HepG2 (cell line): ENCODE data around the gene BMERB1. TPM values are rescaled to one million over a fixed set of nuclear protein-coding genes. Genes with fewer than 3 reads are reported as not detected.
A peak's percentile ranks its signal among the peaks of the same experiment; 100 is the strongest.

Source experiments
- ATF4 ChIP-seq, 2 experiments: fragments of 450-650 bp in 1 of 2; sonication (generic) in 1 of 2; formaldehyde crosslinking; IDR thresholded peaks; 2 replicates each; pipeline versions ENCODE4 v1.5.0 to v1.8.0; 2020 to 2022; ENCODE audit warnings: mild to moderate bottlenecking in 1 of 2, missing genetic modification reagents in 1 of 2
- E2F2 ChIP-seq: sonication (generic); formaldehyde crosslinking; IDR thresholded peaks from 2 replicates; pipeline ENCODE4 v1.4.0; 2020; ENCODE audit warnings: missing genetic modification reagents, borderline replicate concordance
- FOSL2 ChIP-seq: sonication (generic); formaldehyde crosslinking; IDR thresholded peaks from 2 replicates; pipeline ENCODE4 v1.4.0; 2020; ENCODE audit warnings: missing genetic modification reagents
- IRX3 ChIP-seq: sonication (generic); formaldehyde crosslinking; IDR thresholded peaks from 2 replicates; pipeline ENCODE4 v1.8.1; 2023; ENCODE audit warnings: mild to moderate bottlenecking, low read depth, missing genetic modification reagents, borderline replicate concordance
- MAFG ChIP-seq: sonication (generic); formaldehyde crosslinking; IDR thresholded peaks from 2 replicates; pipeline ENCODE4 v1.5.1; 2020; ENCODE audit warnings: mild to moderate bottlenecking, missing genetic modification reagents
- NFKBIZ ChIP-seq: IDR thresholded peaks from 2 replicates; pipeline ENCODE4 v1.6.1; 2018; ENCODE audit warnings: missing genetic modification reagents, missing compliant biosample characterization
- ONECUT2 ChIP-seq: sonication (generic); formaldehyde crosslinking; IDR thresholded peaks from 2 replicates; pipeline ENCODE4 v1.4.0; 2020; ENCODE audit warnings: missing genetic modification reagents
- RAD51 ChIP-seq: fragments of 450-650 bp; IDR thresholded peaks from 2 replicates; pipeline ENCODE4 v1.6.1; 2016; ENCODE audit warnings: borderline replicate concordance
- REPIN1 ChIP-seq: sonication (generic); formaldehyde crosslinking; IDR thresholded peaks from 2 replicates; pipeline ENCODE4 v1.8.0; 2022; ENCODE audit warnings: missing genetic modification reagents, low read depth, mild to moderate bottlenecking, borderline replicate concordance
- TAF1 ChIP-seq: sonication (generic); formaldehyde crosslinking; IDR thresholded peaks from 2 replicates; pipeline ENCODE4 v1.4.0; 2020; ENCODE audit warnings: missing genetic modification reagents
- YY1 ChIP-seq: IDR thresholded peaks from 2 replicates; pipeline ENCODE4 v1.6.1; 2011; ENCODE audit warnings: low read length, low read depth, moderate library complexity, mild to moderate bottlenecking; ENCODE audit not compliant: insufficient read depth, insufficient replicate concordance
- ZIK1 ChIP-seq: sonication (generic); formaldehyde crosslinking; IDR thresholded peaks from 2 replicates; pipeline ENCODE4 v1.5.0; 2020; ENCODE audit warnings: mild to moderate bottlenecking, low read depth, missing genetic modification reagents, borderline replicate concordance
- ZNF234 ChIP-seq: sonication (generic); formaldehyde crosslinking; conservative IDR thresholded peaks from 2 replicates; pipeline ENCODE4 v1.5.1; 2020; ENCODE audit warnings: mild to moderate bottlenecking, missing genetic modification reagents
- polyA plus RNA-seq, 8 experiments: library from polyadenylated mRNA; depleted of rRNA in 3 of 8; stranded (reverse) in 7 of 8; unstranded in 1 of 8; fragments of >200 nt; fragmentation: Illumina TruSeq in 4 of 8; extraction: Trizol in 4 of 8; gene quantifications; 2 replicates each; pipeline versions ENCODE4 v1.2.1 to v1.2.3, GENCODE V29; 2011 to 2016; ENCODE audit warnings: low read depth in 4 of 8, missing spikeins in 1 of 8, mixed read lengths in 1 of 8; ENCODE audit not compliant: insufficient read depth in 1 of 8
- total RNA-seq, 5 experiments: library from RNA; depleted of rRNA; stranded (reverse); fragments of >200 nt; fragmentation: Illumina TruSeq; extraction: Trizol; gene quantifications; 2 replicates each; pipeline ENCODE4 v1.2.3, GENCODE V29; 2016; ENCODE audit warnings: low read depth in 1 of 5
- TF ChIP-seq, protein P1 (sequence below): sonication (generic); formaldehyde crosslinking; IDR thresholded peaks from 2 replicates; pipeline ENCODE4 v1.4.0; 2020; ENCODE audit warnings: mild to moderate bottlenecking, low read depth, missing genetic modification reagents
- TF ChIP-seq, protein P2 (sequence below): sonication (generic); formaldehyde crosslinking; conservative IDR thresholded peaks from 2 replicates; pipeline ENCODE4 v1.8.0; 2022; ENCODE audit warnings: low read depth, missing genetic modification reagents
- TF ChIP-seq, protein P3 (sequence below): sonication (generic); formaldehyde crosslinking; IDR thresholded peaks from 2 replicates; pipeline ENCODE4 v1.5.0; 2020; ENCODE audit warnings: missing genetic modification reagents
- TF ChIP-seq, protein P4 (sequence below): sonication (generic); formaldehyde crosslinking; IDR thresholded peaks from 2 replicates; pipeline ENCODE4 v1.5.0; 2020; ENCODE audit warnings: mild to moderate bottlenecking, missing genetic modification reagents

Gene BMERB1
- total and polyA plus RNA-seq, 2 of the 13 experiments (the other 11 are each of a cell fraction or from before 2014, with no cell fraction given): 1.4 TPM

GRCh38 chr16:15610369-15610871 is 176.0 kb downstream of the BMERB1 start (continued):
- TF ChIP-seq, protein P1, sequence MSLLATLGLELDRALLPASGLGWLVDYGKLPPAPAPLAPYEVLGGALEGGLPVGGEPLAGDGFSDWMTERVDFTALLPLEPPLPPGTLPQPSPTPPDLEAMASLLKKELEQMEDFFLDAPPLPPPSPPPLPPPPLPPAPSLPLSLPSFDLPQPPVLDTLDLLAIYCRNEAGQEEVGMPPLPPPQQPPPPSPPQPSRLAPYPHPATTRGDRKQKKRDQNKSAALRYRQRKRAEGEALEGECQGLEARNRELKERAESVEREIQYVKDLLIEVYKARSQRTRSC (CRISPR knock-in tag): 0 out of 2 replicates have a peak, but pooled peaks have one; percentile 70
- TF ChIP-seq NFKBIZ (CRISPR knock-in tag): no peak
- TF ChIP-seq ZIK1 (CRISPR knock-in tag): no peak; the same call in 1 of the 2 replicates
- TF ChIP-seq, protein P2, sequence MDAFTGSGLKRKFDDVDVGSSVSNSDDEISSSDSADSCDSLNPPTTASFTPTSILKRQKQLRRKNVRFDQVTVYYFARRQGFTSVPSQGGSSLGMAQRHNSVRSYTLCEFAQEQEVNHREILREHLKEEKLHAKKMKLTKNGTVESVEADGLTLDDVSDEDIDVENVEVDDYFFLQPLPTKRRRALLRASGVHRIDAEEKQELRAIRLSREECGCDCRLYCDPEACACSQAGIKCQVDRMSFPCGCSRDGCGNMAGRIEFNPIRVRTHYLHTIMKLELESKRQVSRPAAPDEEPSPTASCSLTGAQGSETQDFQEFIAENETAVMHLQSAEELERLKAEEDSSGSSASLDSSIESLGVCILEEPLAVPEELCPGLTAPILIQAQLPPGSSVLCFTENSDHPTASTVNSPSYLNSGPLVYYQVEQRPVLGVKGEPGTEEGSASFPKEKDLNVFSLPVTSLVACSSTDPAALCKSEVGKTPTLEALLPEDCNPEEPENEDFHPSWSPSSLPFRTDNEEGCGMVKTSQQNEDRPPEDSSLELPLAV: no peak
- TF ChIP-seq, protein P3, sequence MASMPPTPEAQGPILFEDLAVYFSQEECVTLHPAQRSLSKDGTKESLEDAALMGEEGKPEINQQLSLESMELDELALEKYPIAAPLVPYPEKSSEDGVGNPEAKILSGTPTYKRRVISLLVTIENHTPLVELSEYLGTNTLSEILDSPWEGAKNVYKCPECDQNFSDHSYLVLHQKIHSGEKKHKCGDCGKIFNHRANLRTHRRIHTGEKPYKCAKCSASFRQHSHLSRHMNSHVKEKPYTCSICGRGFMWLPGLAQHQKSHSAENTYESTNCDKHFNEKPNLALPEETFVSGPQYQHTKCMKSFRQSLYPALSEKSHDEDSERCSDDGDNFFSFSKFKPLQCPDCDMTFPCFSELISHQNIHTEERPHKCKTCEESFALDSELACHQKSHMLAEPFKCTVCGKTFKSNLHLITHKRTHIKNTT (CRISPR knock-in tag): no peak
- no peak for TF ChIP-seq ONECUT2 (CRISPR knock-in tag)
- peak; percentile 94 for TF ChIP-seq FOSL2 (CRISPR knock-in tag)
- no peak for TF ChIP-seq YY1
- no peak for TF ChIP-seq ATF4 (CRISPR knock-in tag; IDR thresholded peaks at IDR 0.05)
- TF ChIP-seq IRX3 (CRISPR knock-in tag): no peak
- no peak for TF ChIP-seq RAD51
- TF ChIP-seq TAF1: no peak
- TF ChIP-seq MAFG (CRISPR knock-in tag): no peak
- TF ChIP-seq, protein P4, sequence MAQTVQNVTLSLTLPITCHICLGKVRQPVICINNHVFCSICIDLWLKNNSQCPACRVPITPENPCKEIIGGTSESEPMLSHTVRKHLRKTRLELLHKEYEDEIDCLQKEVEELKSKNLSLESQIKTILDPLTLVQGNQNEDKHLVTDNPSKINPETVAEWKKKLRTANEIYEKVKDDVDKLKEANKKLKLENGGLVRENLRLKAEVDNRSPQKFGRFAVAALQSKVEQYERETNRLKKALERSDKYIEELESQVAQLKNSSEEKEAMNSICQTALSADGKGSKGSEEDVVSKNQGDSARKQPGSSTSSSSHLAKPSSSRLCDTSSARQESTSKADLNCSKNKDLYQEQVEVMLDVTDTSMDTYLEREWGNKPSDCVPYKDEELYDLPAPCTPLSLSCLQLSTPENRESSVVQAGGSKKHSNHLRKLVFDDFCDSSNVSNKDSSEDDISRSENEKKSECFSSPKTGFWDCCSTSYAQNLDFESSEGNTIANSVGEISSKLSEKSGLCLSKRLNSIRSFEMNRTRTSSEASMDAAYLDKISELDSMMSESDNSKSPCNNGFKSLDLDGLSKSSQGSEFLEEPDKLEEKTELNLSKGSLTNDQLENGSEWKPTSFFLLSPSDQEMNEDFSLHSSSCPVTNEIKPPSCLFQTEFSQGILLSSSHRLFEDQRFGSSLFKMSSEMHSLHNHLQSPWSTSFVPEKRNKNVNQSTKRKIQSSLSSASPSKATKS (CRISPR knock-in tag): peak; percentile 78; the same call in 1 of the 2 replicates
- TF ChIP-seq REPIN1 (CRISPR knock-in tag): no peak
- no peak for TF ChIP-seq E2F2 (CRISPR knock-in tag)
- TF ChIP-seq ZNF234 (CRISPR knock-in tag): no peak
